WTC11 (cell line): ENCODE results near the gene RBL1. TPM values are rescaled to one million over a fixed set of nuclear protein-coding genes. Genes with fewer than 3 reads are reported as not detected.

ENCODE experiments used
- AFF4 ChIP-seq: sonication (generic); formaldehyde crosslinking; IDR thresholded peaks from 2 replicates; pipeline ENCODE4 v1.8.1; 2023; ENCODE audit warnings: mild to moderate bottlenecking, missing genetic modification reagents, borderline replicate concordance
- AR ChIP-seq: fragments of 250-450 bp; sonication (Bioruptor Pico); IDR thresholded peaks from 2 replicates; pipeline ENCODE4 v1.9.0; 2021; ENCODE audit warnings: mild to moderate bottlenecking
- ATF1 ChIP-seq: sonication (generic); formaldehyde crosslinking; IDR thresholded peaks from 2 replicates; pipeline ENCODE4 v1.8.1; 2023; ENCODE audit warnings: mild to moderate bottlenecking, moderate library complexity, missing genetic modification reagents
- ATF2 ChIP-seq: sonication (generic); formaldehyde crosslinking; IDR thresholded peaks from 2 replicates; pipeline ENCODE4 v1.8.1; 2022; ENCODE audit warnings: low read depth, missing genetic modification reagents, borderline replicate concordance
- CDX4 ChIP-seq: fragments of 250-450 bp; sonication (Bioruptor Pico); IDR thresholded peaks from 2 replicates; pipeline ENCODE4 v1.9.0; 2021; ENCODE audit warnings: moderate library complexity, mild to moderate bottlenecking, inconsistent platforms, borderline replicate concordance
- CREM ChIP-seq: sonication (generic); formaldehyde crosslinking; IDR thresholded peaks from 2 replicates; pipeline ENCODE4 v1.8.1; 2022; ENCODE audit warnings: mild to moderate bottlenecking, missing genetic modification reagents, moderate library complexity
- EMX1 ChIP-seq: fragments of 250-450 bp; sonication (Bioruptor Pico); IDR thresholded peaks from 2 replicates; pipeline ENCODE4 v1.8.0; 2021; ENCODE audit warnings: mild to moderate bottlenecking
- FOXK1 ChIP-seq: sonication (generic); formaldehyde crosslinking; IDR thresholded peaks from 2 replicates; pipeline ENCODE4 v1.8.0; 2022; ENCODE audit warnings: mild to moderate bottlenecking, moderate library complexity, missing genetic modification reagents
- IRF2 ChIP-seq: sonication (generic); formaldehyde crosslinking; IDR thresholded peaks from 2 replicates; pipeline ENCODE4 v1.8.0; 2022; ENCODE audit warnings: low read depth, missing genetic modification reagents, borderline replicate concordance
- JUN ChIP-seq: sonication (generic); formaldehyde crosslinking; IDR thresholded peaks from 2 replicates; pipeline ENCODE4 v1.8.0; 2023; ENCODE audit warnings: mild to moderate bottlenecking, missing genetic modification reagents
- MAX ChIP-seq: sonication (generic); formaldehyde crosslinking; IDR thresholded peaks from 2 replicates; pipeline ENCODE4 v1.8.0; 2022; ENCODE audit warnings: mild to moderate bottlenecking, missing genetic modification reagents
- NFE2L1 ChIP-seq: sonication (generic); formaldehyde crosslinking; IDR thresholded peaks from 2 replicates; pipeline ENCODE4 v1.8.1; 2023; ENCODE audit warnings: missing genetic modification reagents
- NR2C2 ChIP-seq: sonication (generic); formaldehyde crosslinking; IDR thresholded peaks from 2 replicates; pipeline ENCODE4 v1.8.0; 2022; ENCODE audit warnings: mild to moderate bottlenecking, missing genetic modification reagents
- OVOL2 ChIP-seq: fragments of 250-450 bp; sonication (Bioruptor Pico); IDR thresholded peaks from 2 replicates; pipeline ENCODE4 v1.9.0; 2021; ENCODE audit warnings: mild to moderate bottlenecking, borderline replicate concordance
- PREB ChIP-seq: sonication (generic); formaldehyde crosslinking; IDR thresholded peaks from 2 replicates; pipeline ENCODE4 v1.8.1; 2022; ENCODE audit warnings: mild to moderate bottlenecking, missing genetic modification reagents, moderate library complexity, borderline replicate concordance
- RORB ChIP-seq: fragments of 250-450 bp; sonication (Bioruptor Pico); IDR thresholded peaks from 2 replicates; pipeline ENCODE4 v1.9.0; 2021; ENCODE audit warnings: mild to moderate bottlenecking
- STAT6 ChIP-seq: sonication (generic); formaldehyde crosslinking; conservative IDR thresholded peaks from 2 replicates; pipeline ENCODE4 v1.8.1; 2023; ENCODE audit warnings: mild to moderate bottlenecking, low read depth, missing genetic modification reagents, moderate library complexity
- TCF7 ChIP-seq: sonication (generic); formaldehyde crosslinking; IDR thresholded peaks from 2 replicates; pipeline ENCODE4 v1.8.0; 2022; ENCODE audit warnings: mild to moderate bottlenecking, low read depth, missing genetic modification reagents, moderate library complexity
- TEAD1 ChIP-seq: sonication (generic); formaldehyde crosslinking; IDR thresholded peaks from 2 replicates; pipeline ENCODE4 v1.8.0; 2022; ENCODE audit warnings: mild to moderate bottlenecking, missing genetic modification reagents
- TP53 ChIP-seq: sonication (generic); formaldehyde crosslinking; IDR thresholded peaks from 2 replicates; pipeline ENCODE4 v1.8.1; 2023; ENCODE audit warnings: mild to moderate bottlenecking, missing genetic modification reagents
- ZBTB21 ChIP-seq: sonication (generic); formaldehyde crosslinking; IDR thresholded peaks from 2 replicates; pipeline ENCODE4 v1.8.1; 2023; ENCODE audit warnings: mild to moderate bottlenecking, missing genetic modification reagents, borderline replicate concordance
- ZMAT4 ChIP-seq: fragments of 250-450 bp; sonication (Bioruptor Pico); IDR thresholded peaks from 2 replicates; pipeline ENCODE4 v1.9.0; 2021; ENCODE audit warnings: mild to moderate bottlenecking
- ZNF121 ChIP-seq: sonication (generic); formaldehyde crosslinking; IDR thresholded peaks from 2 replicates; pipeline ENCODE4 v1.8.0; 2023; ENCODE audit warnings: missing genetic modification reagents
- ZNF263 ChIP-seq: sonication (generic); formaldehyde crosslinking; IDR thresholded peaks from 2 replicates; pipeline ENCODE4 v1.8.1; 2022; ENCODE audit warnings: low read depth, mild to moderate bottlenecking, moderate library complexity, missing genetic modification reagents
- ZNF317 ChIP-seq: sonication (generic); formaldehyde crosslinking; IDR thresholded peaks from 2 replicates; pipeline ENCODE4 v1.8.1; 2023; ENCODE audit warnings: low read depth, mild to moderate bottlenecking, moderate library complexity, missing genetic modification reagents, borderline replicate concordance
- ZNF416 ChIP-seq: fragments of 250-450 bp; sonication (Bioruptor Pico); IDR thresholded peaks from 2 replicates; pipeline ENCODE4 v1.9.0; 2021; ENCODE audit warnings: mild to moderate bottlenecking, inconsistent platforms
- total RNA-seq: library from RNA; stranded (reverse); gene quantifications from 3 replicates; pipeline ENCODE4 v1.2.3, GENCODE V29; 2021

Gene RBL1
- total RNA-seq, 1 experiment from 2014 or later: 11.1 TPM

- no peak for TF ChIP-seq CDX4 (CRISPR knock-in tag)
- TF ChIP-seq ZMAT4 (CRISPR knock-in tag): no peak
- no peak for TF ChIP-seq ATF2 (CRISPR knock-in tag)
- no peak for TF ChIP-seq ZNF121 (CRISPR knock-in tag)
- TF ChIP-seq RORB (CRISPR knock-in tag): no peak
- no peak for TF ChIP-seq NR2C2 (CRISPR knock-in tag)
- TF ChIP-seq ZNF263 (CRISPR knock-in tag): no peak
- TF ChIP-seq TP53 (CRISPR knock-in tag): no peak
- TF ChIP-seq AR (CRISPR knock-in tag): no peak
- no peak for TF ChIP-seq IRF2 (CRISPR knock-in tag)
- no peak for TF ChIP-seq EMX1 (CRISPR knock-in tag)
- no peak for TF ChIP-seq STAT6 (CRISPR knock-in tag)
- no peak for TF ChIP-seq ZBTB21 (CRISPR knock-in tag)
- no peak for TF ChIP-seq AFF4 (CRISPR knock-in tag)
- TF ChIP-seq ATF1 (CRISPR knock-in tag): no peak
- TF ChIP-seq FOXK1 (CRISPR knock-in tag): peak; percentile 17; the same call in 1 of the 2 replicates
- no peak for TF ChIP-seq TCF7 (CRISPR knock-in tag)
- no peak for TF ChIP-seq NFE2L1
- no peak for TF ChIP-seq ZNF416 (CRISPR knock-in tag)
- no peak for TF ChIP-seq JUN (CRISPR knock-in tag)
- TF ChIP-seq CREM: peak; percentile 65; the same call in 1 of the 2 replicates
- peak; percentile 64; the same call in 1 of the 2 replicates for TF ChIP-seq MAX
- peak; percentile 21; the same call in 1 of the 2 replicates for TF ChIP-seq ZNF317
- no peak; the same call in 1 of the 2 replicates for TF ChIP-seq TEAD1 (CRISPR knock-in tag)
- TF ChIP-seq PREB (CRISPR knock-in tag): no peak
- no peak for TF ChIP-seq OVOL2 (CRISPR knock-in tag)
Observed at GRCh38 chr20:36951198-36951978, 144.4 kb downstream of the RBL1 start, which contains the start of gene SAMHD1 (continued).
